Type B pancreatic cell (in vitro differentiated cells): Measurements from ENCODE around the gene PEX11G. TPM values are rescaled to one million over a fixed set of nuclear protein-coding genes. Genes with fewer than 3 reads are reported as not detected.

Source experiments
- DNase-seq: peaks from one replicate; pipeline ENCODE4 v3.0.0; 2021; ENCODE audit warnings: mixed read lengths; ENCODE audit not compliant: unreplicated experiment; ENCODE audit errors: extremely low spot score
- H3K27ac Mint-ChIP-seq: 2 replicates; pipeline ENCODE4 v1.8.0; 2021; ENCODE audit warnings: mild to moderate bottlenecking, mixed read lengths
- H3K27me3 Mint-ChIP-seq: 2 replicates; pipeline ENCODE4 v1.8.0; 2021; ENCODE audit warnings: mixed read lengths
- H3K36me3 Mint-ChIP-seq: 2 replicates; pipeline ENCODE4 v1.8.0; 2021; ENCODE audit warnings: mixed read lengths
- H3K4me1 Mint-ChIP-seq: one replicate; pipeline ENCODE4 v1.8.0; 2021; ENCODE audit warnings: mixed read lengths; ENCODE audit not compliant: unreplicated experiment
- H3K4me3 Mint-ChIP-seq: 2 replicates; pipeline ENCODE4 v1.8.0; 2021; ENCODE audit warnings: mild to moderate bottlenecking, mixed read lengths
- H3K9me3 Mint-ChIP-seq: 2 replicates; pipeline ENCODE4 v1.8.0; 2021; ENCODE audit warnings: mixed read lengths
- total RNA-seq: library from RNA; stranded (reverse); gene quantifications from 2 replicates; pipeline ENCODE4 v1.2.1, GENCODE V29; 2021; ENCODE audit warnings: low replicate concordance
- TF ChIP-seq, protein P1 (sequence below): fragments of 200-600 bp; sonication (generic); conservative IDR thresholded peaks from 2 replicates; pipeline ENCODE4 v1.5.0; 2021; ENCODE audit warnings: antibody characterized with exemption, mild to moderate bottlenecking

The PEX11G gene
- total RNA-seq, 1 donor from 2014 or later = 5.7 TPM

DNA sequence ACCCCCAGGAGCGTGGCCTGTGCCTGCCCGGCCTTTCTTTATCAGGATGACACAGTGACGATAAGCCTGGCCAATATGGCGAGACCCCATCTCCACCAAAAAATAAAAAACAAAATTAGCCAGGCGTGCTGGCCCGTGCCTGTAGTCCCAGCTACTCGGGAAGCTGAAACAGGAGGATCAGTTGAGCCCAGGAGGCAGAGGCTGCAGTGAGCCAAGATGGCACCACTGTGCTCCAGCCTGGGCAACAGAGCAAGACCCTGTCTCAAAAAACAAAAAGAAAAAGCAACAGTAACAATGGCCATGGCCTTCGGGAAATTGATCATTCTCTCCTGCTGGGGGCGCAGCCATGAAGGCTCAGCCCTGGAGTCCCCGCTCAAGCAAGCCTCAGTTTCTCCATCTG, 11.1 kb downstream of the PEX11G start:
- TF ChIP-seq, protein P1, sequence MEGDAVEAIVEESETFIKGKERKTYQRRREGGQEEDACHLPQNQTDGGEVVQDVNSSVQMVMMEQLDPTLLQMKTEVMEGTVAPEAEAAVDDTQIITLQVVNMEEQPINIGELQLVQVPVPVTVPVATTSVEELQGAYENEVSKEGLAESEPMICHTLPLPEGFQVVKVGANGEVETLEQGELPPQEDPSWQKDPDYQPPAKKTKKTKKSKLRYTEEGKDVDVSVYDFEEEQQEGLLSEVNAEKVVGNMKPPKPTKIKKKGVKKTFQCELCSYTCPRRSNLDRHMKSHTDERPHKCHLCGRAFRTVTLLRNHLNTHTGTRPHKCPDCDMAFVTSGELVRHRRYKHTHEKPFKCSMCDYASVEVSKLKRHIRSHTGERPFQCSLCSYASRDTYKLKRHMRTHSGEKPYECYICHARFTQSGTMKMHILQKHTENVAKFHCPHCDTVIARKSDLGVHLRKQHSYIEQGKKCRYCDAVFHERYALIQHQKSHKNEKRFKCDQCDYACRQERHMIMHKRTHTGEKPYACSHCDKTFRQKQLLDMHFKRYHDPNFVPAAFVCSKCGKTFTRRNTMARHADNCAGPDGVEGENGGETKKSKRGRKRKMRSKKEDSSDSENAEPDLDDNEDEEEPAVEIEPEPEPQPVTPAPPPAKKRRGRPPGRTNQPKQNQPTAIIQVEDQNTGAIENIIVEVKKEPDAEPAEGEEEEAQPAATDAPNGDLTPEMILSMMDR = no peak
- H3K4me3 Mint-ChIP-seq = no peak overlapping the region
- H3K27me3 Mint-ChIP-seq = no peaks in the 10 kb centered on the region
- H3K36me3 Mint-ChIP-seq = no peaks in the 10 kb centered on the region
- H3K9me3 Mint-ChIP-seq = no peaks in the 10 kb centered on the region
- DNase-seq = no peak
- no peak overlapping the region for H3K27ac Mint-ChIP-seq
- peaks cover 11% of the 10 kb centered on the region for H3K4me1 Mint-ChIP-seq

DNA sequence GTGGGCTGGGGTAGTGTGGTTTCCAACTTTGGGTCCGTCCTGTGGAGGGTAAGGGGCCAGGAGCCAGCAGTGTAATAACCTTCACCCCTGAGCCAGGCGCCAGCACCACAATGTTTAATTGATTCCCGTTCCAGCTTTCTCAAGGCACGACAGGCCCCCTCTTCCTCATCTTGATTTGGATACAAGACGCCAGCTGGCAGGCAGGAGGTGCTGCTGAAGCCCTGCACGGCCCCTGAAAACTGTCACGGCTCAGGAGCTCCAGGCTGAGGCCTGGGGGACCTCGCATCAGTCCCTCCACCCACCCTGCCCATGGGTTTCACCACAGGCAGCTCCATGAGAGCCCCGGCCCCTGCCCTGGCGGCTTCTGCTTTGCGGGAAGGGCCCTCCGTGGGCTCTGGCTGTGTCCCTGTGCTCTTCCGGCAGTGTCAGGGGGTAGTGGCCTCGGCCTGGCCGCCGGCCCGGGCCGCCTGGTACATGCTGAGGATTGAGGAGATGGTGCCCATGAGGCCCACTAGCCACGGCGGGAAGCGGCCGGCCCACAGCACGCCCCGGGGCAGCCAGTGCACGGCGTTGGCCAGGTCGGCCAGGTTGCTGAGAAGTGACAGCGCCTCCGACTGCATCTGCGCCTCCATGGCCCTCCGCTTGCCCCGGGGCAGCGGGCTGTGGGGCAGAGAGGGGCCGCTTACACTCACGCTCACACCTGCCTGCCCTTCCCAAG, 11.9 kb downstream of the PEX11G start:
- H3K4me1 Mint-ChIP-seq = peaks cover 11% of the 10 kb centered on the region
- H3K36me3 Mint-ChIP-seq = no peaks in the 10 kb centered on the region
- DNase-seq = no peak
- no peaks in the 10 kb centered on the region for H3K9me3 Mint-ChIP-seq
- no peaks in the 10 kb centered on the region for H3K27me3 Mint-ChIP-seq
- no peak overlapping the region for H3K27ac Mint-ChIP-seq
- TF ChIP-seq, protein P1 = no peak
- H3K4me3 Mint-ChIP-seq = no peak overlapping the region

DNA sequence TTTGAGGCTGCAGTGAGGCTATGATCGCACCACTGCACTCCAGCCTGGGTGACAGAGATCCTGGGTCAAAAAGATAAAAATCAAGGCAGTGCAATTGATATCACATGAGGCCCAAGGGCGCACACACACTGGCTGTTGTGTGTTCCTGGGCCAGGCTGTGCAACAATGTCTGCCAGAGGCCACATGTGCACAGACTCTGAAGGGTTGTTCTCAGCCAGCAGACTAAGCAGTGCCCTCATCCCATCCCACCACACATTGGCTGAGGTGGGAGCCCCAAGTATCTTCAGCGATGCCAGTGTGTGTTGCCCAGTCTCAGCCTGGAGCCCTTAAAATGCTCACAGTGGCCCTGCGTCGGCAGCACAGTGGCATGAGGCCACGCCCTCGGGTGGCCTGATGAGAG, 12.6 kb downstream of the PEX11G start:
- H3K36me3 Mint-ChIP-seq = no peaks in the 10 kb centered on the region
- no peak overlapping the region for H3K4me3 Mint-ChIP-seq
- no peak overlapping the region for H3K27ac Mint-ChIP-seq
- H3K27me3 Mint-ChIP-seq = no peaks in the 10 kb centered on the region
- no peaks in the 10 kb centered on the region for H3K9me3 Mint-ChIP-seq
- H3K4me1 Mint-ChIP-seq = peaks cover 11% of the 10 kb centered on the region
- TF ChIP-seq, protein P1 = no peak
- no peak for DNase-seq

DNA sequence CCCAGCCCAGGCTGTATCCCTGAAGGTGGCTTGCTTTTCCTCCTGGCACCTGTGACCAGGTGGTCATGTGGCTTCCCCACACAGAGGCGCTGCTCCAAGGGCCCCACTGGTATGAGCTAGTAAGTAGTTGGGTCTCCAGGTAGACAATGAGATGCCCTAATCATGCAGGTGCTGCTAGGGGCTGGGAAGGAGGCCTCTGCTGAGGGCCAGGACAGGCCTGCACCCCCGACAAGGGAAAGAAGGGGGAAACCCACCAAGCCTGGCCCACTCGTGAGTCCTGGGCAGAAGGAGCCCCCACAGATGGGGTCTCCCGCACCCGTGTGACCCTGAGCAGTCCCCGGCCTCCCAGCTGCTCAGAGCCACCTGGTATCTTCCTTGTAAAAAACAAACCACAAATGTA, 13.2 kb downstream of the PEX11G start:
- H3K27ac Mint-ChIP-seq = no peak overlapping the region
- H3K4me3 Mint-ChIP-seq = no peak overlapping the region
- no peaks in the 10 kb centered on the region for H3K27me3 Mint-ChIP-seq
- no peaks in the 10 kb centered on the region for H3K9me3 Mint-ChIP-seq
- H3K36me3 Mint-ChIP-seq = no peaks in the 10 kb centered on the region
- H3K4me1 Mint-ChIP-seq = peaks cover 10% of the 10 kb centered on the region
- no peak for DNase-seq
- TF ChIP-seq, protein P1 = no peak

DNA sequence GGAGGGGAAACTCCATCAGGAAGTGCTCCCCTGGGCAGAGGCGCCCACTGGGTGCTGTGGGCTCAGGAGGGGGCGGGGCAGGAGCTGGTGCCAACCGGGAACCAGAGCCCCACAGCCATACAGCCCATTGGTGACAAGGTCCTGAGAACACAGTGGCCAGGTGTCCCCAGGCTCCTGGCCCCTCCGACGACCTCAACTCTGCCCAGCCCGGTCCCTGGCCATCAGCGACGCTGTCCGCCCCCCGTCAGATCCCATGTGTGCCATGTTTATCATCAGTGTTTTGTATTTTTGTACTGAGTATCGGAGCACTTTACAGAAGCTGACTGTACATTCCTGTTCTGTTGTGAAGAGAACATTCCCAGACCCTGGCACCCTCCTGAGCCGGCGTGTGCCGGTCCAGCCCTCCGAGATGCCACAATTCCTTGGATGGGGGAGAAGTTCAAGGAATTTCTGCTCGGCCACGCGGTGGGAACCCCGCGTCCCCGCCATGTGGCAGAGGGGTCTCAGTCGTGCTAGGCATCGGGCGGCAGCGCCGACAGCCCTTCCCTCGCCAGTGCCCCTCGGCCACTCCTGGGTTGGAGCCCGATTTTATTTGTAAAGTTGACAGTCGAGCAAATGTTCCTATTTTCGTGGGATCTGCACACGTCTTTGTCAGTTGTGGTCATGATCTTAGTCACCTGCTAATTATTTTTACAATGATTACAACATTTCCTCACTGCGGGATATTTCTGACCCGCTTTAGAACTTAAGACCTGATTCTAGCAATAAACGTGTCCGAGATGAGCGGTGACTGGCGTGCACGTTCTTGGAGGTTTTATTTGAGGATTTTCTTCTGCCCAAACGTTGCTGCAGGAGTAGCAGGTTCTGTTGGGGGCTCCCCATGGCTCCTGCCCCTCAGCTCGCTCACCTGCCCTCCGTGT, 16.9 kb downstream of the PEX11G start:
- H3K4me1 Mint-ChIP-seq = no peaks in the 10 kb centered on the region
- TF ChIP-seq, protein P1 = no peak
- DNase-seq = no peak
- H3K27ac Mint-ChIP-seq = no peak overlapping the region
- H3K4me3 Mint-ChIP-seq = no peak overlapping the region
- H3K27me3 Mint-ChIP-seq = no peaks in the 10 kb centered on the region
- no peaks in the 10 kb centered on the region for H3K36me3 Mint-ChIP-seq
- no peaks in the 10 kb centered on the region for H3K9me3 Mint-ChIP-seq
